Ammon's horn (tissue), 1 donor: ENCODE measurements around the gene GABRB3.

Source experiments
- DNase-seq: peaks from one replicate; pipeline ENCODE4 v3.0.0-alpha.2; 2016; ENCODE audit warnings: low spot score

GABRB3 gene

DNA sequence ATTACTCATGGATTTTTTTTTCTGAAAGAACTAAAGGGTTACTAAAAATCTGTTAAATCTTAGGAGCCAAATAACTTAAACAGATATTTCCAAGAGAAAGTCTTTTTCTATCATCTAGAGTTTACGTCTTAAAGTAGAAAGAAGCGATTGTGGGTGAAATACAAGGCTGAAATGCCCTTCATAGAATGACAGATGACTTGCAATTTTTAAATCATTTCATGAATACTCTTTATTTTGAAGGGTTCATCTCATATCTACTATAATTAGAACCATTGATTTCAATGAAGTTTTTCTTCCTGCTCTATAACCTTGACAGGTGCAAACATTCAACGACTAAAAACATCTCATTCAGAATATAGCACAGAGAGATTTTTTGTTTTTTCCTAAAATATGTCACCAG lies 217.0 kb downstream of the GABRB3 start:
- DNase-seq: no peak

DNA sequence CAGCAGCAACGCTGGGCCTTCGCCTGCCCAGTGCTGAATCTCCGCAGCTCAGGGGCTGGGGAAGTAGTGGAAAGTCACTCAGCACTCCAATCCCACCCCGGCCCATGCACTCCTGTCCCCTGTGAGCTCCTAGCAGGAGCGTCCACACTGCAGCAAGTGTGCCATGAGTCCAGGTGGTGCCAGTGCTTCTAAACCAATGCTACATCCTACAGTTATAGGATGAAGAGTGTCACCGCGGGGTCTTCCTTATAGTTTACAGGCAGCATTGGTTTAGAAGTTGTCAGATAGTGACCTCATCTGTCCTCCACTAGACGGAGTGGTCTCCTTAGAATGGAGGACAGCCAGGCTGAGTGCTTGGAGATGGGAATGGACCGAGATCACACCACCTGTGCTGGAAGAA lies 221.4 kb downstream of the GABRB3 start:
- DNase-seq: no peak

DNA sequence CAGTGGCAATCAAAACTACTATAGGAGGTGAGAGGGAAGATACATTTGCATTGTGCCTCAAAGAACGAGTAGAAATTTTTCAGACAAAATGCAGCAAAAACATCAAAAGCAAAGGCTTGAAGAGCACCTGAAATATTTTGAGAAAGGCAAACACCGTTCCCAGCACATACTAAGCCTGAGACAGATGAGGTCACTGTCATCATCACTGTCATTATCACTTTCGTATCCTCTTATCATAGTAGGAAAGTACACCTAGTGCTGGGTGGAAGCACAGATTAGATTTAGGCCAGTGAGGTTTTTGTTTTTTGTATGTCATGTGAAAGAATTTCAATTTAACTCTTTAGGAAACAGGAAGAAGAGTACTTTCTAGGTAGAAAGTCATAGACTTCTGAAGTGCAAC lies 222.0 kb downstream of the GABRB3 start:
- no peak for DNase-seq

DNA sequence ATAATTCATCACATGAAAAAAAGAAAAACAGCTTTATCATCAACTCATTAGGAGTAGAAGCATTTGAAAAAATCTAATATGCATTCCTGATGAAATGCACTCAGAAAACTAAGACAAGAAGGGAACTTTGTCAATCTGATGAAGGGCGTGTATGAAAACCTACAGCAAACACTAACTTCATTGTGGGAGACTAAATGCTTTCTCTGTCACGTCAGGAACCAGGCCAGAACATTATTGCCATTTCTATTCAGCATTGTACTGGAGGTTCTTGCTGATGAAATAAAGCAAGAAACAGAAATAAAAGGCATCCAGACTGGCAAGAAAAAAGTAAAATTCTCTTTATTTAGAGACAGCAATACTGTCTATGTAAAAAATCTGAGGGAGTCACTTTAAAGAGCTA lies 235.2 kb downstream of the GABRB3 start:
- DNase-seq: peak; percentile 43

DNA sequence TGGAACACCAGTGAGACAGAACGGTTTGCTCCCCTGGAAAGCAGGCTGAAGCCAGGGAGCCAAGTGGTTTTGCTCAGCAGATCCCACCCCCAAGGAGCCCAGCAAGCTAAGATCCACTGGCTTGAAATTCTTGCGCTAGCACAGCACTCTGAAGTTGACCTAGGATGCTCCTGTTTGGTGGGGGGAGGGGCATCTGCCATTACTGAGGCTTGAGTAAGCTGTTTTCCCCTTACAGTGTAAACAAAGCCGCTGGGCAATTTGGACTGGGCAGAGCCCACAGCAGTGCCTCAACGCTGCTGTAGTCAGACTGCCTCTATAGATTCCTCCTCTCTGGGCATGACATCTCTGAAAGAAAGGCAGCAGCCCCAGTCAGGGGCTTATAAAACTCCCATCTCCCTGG lies 241.4 kb downstream of the GABRB3 start:
- no peak for DNase-seq

DNA sequence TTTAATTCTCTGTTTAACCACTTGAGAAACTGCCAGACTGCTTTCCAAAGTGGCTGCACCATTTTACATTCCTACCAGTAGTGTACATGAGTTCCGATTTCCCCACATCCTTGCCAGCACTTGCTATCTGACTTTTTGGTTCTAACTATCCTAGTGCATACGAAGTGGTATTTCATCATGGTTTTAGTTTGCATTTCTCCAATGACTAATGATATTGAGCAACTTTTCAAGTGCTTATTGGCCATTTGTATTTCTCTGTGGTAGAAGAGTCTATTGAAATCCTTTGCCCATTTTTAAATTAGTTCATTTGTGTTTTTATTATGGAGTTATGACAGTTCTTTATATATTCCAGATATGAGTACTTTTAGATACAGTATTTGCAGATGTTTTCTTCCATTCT lies 247.8 kb downstream of the GABRB3 start:
- no peak for DNase-seq

DNA sequence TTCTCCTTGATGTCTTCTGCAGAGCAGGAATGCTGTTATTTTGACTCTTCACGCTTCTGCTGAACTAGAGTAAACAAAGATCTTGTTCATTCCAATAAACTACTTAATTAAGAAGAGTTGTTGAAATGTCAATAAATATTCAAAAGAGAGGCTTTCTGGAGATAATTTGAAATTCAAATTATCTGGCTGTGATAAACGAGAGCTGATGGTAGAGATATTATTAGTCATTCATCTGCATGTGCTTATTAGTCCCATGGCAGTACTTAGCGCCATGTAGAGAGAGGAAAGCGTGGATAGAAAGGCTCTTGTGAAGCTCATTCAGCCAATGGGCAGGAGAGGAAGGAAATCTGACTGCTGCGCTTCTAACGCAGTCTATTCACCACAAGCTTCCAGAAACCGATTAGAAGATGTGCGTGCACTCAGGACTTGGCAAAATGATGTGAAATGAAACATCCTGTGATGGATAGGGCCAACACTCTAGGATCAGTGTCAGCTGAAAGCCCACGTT lies 251.1 kb downstream of the GABRB3 start:
- peak; percentile 47 for DNase-seq

DNA sequence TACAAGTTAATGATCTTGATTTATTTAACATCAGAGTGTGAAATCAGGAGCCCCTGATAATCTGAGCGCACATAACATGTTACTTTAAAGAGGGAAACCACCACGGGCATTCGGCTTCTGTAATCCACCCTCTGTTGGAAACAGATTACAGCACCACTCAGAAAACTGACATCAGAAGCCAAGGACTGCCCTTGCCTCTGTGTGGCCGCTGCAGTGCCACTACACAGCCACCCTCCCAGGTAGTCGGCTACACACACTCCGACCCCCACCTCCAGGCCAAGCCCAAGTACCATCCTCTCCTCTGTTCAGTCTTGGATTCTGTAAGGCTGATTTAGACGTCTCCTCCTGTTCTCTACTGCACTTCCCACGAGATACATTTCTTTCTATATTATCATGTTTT lies 251.7 kb downstream of the GABRB3 start:
- DNase-seq: no peak

DNA sequence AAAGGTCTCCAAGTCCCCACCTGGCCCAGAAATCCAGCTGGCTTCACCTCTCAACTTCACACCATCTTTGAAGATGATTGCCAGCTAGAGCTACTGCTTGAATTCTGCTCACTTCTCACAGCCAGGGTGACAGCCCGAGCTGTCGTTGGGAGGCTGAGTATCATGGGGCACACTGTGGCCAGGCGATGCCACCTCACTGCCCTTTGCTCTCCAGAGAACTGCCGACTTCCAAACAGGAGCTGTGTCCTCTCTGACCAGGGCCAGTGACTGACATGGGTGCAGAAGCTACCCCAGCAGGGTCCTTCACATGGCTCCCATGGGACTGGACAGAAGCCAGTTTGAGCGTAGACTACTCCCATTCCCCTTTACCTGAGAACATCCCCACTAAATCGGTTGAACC lies 254.0 kb downstream of the GABRB3 start:
- no peak for DNase-seq

DNA sequence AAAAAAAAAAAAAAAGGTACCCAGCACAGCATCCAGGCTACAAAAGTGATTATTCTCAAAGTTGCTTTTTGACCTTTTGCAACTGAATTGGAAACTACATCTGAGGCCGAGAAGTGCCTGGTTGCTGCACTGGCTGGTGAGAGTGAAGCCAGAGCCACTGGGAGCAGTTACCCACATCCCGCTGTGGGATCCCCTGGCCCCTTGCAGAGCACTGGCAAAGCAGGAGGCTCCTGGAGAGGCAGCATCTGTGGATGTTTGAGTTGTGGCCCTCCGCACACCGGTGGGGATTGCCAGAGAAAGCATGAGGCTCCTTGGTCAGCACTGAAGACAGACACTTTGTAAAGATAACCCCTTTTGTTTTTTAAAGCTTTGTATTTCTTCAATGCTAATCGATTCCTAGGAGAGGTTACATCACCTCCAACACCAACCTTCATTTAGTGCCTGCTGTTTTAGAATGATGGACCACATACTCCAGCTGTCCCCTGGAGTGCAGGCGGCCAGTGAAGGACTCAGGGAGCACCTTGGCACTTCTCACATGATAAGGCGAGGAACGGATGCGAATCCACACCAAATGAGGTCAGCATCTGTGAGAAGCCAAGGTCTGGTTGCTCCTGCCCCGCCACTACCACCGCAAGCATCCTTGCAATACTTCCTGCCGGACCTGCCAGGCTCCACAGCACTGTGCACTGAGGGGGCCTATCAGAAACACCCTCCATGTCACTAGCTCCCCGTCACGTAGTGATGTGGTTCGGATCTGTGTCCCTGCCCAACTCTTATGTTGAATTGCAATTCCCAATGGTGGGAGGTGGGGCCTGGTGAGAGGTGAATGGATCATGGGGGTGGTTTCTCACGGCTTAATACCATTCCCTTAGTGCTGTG lies 256.5 kb downstream of the GABRB3 start:
- DNase-seq: no peak

DNA sequence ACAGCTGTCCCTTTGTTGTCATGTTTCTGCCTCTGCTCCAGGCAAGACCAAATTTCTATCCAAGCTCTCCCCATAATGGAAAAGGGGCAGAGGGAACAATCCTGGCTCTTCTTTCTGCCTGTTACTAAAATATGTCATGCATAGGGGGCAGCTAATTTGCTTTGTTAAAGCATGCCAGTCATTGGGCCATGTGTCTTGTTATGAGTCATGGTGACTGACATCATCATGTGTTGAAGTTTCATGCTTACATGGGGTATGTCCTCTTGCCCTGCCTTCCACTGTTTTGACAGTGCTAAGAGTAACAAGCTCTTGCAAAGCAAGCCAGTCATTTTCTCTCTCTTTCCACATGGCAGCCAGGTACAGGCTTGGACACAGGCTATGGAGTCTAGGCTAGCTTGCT lies 268.9 kb downstream of the GABRB3 start:
- no peak for DNase-seq
